HG03558 (cell line): ENCODE results near the gene ZMYND15.

ENCODE experiments used
- ATAC-seq: cut with Tn5 transposase; IDR thresholded peaks from one replicate; pipeline ENCODE4 v1.9.1; 2021; ENCODE audit warnings: moderate number of reproducible peaks; ENCODE audit not compliant: unreplicated experiment; ENCODE audit errors: extremely low read depth

ZMYND15 gene

DNA sequence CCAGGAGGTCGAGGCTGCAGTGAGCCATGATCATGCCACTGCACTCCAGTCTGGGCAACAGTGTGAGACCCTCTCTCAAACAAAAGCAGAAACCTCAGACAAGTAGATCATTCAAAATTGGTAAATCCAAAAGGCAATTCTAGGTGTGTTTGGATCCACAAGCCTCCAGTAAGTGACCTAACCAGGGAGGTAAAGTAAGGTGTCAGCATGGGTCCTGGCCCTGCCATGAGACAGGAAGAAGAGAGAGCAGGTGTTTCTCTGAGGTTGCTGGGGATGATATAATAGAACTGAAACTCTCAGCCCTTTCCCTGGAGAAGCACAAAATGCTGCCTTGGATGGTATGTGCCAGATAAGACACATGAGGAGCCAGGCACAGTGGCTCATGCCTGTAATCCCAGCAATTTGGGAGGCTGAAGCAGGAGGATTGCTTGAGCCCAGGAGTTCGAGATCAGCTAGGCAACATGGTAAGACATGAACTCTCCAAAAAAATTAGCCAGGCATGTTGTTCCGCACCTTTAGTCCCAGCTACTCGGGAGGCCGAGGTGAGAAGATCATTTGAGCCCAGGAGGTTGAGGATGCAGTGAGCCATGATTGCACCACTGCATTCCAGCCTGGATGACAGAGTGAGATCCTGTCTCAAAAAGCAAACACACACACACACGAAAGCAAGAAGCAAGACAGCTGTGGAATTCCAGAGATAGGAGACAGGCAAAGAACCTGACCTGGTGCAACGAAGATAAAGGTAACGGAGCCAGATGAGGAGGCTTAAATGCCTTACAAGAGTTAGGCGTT, 38.5 kb downstream of the ZMYND15 start:
- no peak for ATAC-seq

DNA sequence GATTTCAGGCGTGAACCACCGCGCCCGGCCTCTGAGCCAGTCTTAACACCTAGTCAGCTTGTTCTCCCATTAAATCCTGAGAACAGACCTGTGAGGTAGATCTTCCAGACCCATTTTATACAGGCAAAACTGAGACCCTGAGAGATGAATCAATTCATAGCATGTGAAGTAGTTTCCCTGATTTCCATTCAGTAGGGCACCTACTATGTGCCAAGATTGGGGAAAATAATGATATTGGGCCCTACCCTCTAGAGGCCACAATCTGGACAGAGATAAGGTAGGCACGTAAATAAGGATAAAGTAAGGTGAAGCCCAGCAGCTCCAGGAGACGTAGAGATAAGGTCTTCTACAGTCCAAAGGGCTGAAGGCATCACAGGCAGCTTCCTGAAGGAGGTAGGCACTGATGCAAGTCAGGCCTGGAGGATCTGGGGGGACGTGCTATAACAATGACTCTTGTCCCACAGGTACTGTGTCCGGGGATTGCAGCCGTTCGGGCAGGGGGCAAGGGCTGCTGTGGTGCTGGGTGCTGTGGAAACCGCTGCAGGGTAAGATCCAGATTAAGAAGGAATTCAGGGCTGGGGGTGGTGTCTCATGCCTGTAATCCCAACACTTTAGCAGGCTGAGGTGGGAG, 40.8 kb downstream of the ZMYND15 start:
- no peak for ATAC-seq

DNA sequence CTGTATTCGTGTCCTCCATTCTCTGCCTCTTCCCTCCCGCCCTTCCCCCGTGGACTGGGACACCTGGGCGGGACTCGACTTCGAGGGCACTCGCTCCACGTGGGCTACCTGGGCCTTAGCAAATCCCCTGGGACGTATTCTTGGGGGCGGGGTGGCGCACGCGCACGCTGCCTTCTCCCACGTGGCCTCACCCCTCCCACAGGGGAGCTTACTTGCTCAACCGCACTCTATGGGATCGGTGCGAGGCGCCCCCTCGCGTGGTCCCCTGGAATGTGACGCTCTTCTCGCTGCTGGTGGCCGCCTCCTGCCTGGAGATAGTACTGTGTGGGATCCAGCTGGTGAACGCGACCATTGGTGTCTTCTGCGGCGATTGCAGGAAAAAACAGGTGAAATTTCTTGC, 43.0 kb downstream of the ZMYND15 start:
- ATAC-seq: no peak

DNA sequence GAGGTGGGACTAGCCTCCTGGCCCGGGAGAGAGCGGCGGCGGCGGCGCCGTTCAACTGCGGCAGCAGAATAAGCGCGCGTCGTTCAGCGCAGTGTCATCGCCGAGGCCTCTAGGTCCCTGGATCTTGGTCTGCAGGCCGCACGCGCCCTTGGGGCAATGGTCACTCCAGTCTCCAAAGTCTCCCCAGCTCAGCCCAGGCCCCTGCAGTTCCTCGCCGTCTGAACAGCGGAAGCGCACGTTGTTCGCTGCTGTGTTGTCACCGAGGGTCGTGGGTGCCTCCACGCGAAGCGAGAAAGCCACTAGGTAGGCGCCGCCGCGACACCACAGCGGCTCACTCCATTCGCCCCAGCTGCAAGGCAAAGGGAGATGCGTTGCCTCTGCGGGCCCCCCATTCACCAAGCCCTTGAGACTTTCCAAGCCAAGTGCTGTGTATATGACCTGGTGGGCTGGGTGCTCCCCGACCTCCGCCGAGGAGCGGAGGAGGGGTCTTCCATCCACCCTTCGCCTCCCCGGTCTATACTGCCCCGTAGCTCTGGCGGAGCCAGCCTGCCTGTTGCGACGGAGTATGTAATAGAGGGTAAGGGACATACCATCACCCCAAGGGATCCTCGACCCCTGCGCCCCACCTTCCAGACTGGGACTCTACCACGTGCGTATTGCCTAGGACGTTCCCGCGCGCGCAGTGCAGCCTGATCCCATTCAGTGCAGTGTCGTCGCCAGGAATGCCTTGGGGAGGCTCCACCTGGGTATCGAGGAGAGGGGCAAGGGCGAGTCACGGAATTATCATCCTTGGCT, 45.9 kb downstream of the ZMYND15 start:
- no peak for ATAC-seq

DNA sequence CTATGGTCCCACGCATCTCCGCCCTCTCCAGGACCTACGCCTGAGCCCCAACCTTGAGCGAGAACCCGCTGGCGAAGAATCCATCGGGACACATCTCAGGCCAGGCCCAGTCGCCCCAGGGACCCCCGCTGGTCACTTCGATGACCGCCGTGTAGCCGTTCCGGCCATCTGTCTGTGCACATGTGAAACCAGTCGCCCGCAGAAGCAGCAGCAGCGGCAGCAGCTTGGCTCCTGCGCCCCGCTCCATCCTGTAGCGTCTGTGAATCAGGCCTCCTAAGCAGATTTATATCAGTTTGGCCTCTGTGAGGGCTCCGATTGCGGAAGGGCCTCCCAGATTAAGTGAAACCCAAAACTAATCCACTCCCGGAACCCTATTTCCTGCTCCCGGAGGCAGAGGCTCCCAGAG, 46.5 kb downstream of the ZMYND15 start, which contains the start of gene VMO1:
TSS of gene VMO1 (minus strand) at position 259 of the 406 bp plus-strand sequence. CDS start at position 247, 12 bp downstream.
- ATAC-seq: no peak

DNA sequence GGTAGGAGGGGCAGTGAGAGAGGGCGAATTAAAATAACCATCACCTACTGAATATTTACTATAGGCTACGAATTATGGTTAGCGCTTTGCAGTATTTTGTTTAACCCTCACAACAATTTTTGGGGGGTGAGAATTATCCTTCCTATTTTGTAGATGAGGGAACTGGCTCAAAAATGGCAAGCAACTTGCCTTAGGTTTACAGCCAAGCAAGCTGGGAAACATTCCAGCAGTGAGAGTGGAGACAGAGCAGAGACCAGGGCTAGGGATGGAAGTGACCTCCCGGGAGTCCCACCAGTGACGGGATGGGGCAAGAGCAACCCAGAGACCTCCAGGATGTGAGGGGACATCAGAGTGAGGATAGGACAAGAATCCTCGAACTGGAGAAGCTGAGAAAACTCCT, 46.9 kb downstream of the ZMYND15 start:
- no peak for ATAC-seq

DNA sequence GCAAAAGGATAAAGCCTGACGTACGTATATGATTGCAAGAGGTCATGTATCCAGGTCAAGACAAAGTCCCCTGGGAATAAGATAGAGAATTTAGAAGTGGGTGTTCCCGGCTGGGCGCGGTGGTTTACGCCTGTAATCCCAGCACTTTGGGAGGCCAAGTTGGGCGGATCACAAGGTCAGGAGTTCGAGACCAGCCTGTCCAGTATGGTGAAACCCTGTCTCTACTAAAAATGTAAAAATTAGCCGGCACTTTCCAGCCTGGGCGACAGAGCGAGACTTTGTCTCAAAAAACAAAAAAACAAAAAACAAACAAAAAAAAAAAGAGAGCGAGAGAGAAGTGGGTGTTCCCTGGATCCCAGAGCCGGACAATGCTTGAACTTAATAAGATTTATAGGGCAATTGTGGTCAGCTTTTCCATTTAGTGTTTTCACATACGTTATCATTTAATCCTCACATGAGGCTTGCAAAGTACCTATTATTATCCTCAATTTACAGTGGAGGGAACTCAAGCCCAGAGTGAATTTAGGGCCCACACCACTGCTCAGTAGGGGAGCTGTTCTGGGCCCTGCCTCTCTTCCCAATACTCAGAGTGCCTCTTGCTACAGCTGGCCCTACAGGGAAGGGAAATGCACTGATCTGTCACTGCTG, 48.6 kb downstream of the ZMYND15 start:
- ATAC-seq: no peak

DNA sequence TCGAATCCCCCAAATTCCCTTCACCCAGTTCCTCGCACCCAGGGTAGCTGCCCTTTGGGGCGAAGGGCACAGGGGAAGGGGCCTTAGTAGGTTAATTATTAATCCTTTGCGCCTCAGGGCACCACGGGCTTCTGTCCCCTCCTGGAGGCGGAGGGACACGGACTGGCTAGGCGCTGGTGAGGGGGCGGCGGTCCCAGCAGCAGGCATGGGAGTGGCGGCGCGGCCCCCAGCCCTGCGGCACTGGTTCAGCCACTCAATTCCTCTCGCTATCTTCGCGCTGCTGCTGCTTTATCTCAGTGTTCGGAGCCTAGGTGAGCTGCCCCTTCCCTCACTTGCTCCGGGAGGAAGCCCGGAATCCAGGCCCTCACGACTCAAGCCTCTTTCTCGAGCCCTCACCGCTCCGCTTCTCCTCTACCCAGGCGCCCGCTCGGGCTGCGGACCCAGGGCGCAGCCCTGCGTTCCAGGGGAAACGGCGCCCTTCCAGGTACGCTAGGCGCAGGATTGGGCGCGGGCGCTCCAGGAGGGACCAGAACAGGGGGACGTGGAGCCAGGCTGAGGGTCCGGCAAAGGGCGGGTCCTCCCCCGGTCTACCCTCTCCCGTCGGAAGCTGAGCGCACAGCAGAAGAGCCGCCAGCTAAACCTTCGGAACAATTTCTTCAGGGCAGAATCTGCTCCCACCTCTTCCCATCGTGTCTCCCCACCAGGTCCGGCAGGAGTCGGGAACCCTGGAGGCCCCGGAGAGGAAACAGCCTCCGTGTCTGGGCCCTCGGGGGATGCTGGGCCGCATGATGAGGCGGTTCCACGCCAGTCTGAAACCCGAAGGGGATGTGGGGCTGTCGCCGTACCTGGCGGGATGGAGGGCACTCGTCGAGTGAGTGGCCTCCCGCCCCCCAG, 49.4 kb downstream of the ZMYND15 start, which contains the start of gene GLTPD2:
TSS of gene GLTPD2 (plus strand) at position 158 of the 894 bp plus-strand sequence. CDS start at position 206, 48 bp downstream.
- no peak for ATAC-seq

DNA sequence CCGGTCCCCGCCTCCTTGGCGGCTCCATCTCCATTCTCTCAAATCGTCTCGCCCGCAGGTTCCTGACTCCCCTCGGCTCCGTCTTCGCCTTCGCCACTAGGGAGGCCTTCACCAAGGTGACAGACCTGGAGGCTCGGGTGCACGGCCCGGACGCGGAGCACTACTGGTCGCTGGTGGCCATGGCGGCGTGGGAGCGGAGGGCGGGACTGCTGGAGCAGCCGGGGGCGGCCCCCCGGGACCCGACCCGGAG, 50.0 kb downstream of the ZMYND15 start:
- ATAC-seq: no peak

DNA sequence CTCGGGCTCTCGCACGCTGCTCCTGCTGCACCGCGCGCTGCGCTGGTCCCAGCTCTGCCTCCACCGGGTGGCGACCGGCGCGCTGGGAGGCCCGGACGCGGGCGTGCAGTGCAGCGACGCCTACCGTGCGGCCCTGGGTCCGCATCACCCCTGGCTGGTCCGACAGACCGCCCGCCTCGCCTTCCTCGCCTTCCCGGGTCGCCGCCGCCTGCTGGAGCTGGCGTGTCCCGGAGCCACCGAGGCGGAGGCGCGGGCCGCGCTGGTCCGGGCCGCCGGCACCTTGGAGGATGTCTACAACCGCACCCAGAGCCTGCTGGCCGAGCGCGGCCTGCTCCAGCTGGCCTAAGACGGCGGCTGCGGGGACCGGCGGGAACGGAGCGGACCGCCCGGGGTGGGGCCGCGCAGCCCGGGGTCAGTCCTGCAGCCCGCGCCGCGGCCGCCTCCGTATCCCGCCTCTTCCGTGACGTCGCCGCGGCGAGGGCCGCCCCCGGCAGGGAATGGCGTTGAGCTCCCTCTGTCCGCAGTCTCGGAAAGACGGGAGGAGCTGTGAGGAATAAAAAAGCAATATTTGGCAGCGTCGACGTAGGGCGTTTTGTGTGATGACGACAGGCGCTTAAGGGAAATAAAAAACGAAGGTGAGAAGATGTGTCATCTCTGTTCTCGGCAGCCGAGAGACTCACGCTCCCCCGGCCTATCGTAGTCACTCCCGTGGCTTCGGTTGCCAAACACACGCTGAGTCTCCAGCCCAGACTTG, 50.5 kb downstream of the ZMYND15 start:
- ATAC-seq: no peak

DNA sequence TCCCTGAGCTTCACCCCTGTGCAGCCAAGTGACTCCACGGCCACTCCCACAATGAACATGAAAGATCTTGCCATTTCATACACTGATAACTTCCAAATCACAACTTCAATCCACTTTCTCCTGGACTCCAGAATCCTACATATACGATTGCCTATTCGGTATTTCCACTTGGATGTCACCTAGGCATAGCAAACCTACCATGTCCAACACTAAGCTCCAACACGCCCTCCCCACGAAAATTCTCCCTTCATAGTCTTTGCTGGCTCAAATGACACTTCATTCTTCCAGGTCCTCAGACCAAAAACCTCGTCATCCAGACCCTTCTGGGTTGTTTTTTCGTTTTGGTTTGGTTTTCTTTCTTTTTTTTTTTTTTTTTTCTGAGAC, 51.1 kb downstream of the ZMYND15 start:
- ATAC-seq: no peak

DNA sequence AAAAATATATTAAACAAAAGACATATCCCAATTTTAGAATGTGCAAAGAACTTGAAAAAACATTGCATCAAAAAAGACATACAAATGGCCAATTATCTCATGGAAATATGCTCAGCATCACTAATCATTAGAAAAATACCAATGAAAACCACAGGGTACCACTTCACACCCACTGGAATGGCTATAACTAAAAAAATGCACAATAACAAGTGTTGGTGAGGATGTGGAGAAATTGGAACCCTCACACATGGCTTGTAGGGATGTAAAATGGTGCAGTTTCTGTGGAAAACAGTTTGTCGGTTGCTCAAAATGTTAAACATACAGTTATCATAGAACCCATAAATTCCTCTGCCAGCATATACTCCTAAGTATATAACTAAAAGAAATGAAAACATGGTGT, 55.5 kb downstream of the ZMYND15 start:
- ATAC-seq: no peak
